GM20431 (cell line): ENCODE data around the gene UBE2I.
"Not testable (repeated sequence)": the region's sequence is repeated elsewhere in the genome, so short reads cannot be mapped to it uniquely, and the experiment has no call there.

Experiments used
- in situ Hi-C: fragments of 300-500 bp; cut with MseI, MboI; formaldehyde crosslinking; loops from one replicate; pipeline ENCODE4 v1.15.0; 2020; ENCODE audit warnings: low sequenced_read_pairs; ENCODE audit not compliant: unreplicated experiment

Gene UBE2I

DNA sequence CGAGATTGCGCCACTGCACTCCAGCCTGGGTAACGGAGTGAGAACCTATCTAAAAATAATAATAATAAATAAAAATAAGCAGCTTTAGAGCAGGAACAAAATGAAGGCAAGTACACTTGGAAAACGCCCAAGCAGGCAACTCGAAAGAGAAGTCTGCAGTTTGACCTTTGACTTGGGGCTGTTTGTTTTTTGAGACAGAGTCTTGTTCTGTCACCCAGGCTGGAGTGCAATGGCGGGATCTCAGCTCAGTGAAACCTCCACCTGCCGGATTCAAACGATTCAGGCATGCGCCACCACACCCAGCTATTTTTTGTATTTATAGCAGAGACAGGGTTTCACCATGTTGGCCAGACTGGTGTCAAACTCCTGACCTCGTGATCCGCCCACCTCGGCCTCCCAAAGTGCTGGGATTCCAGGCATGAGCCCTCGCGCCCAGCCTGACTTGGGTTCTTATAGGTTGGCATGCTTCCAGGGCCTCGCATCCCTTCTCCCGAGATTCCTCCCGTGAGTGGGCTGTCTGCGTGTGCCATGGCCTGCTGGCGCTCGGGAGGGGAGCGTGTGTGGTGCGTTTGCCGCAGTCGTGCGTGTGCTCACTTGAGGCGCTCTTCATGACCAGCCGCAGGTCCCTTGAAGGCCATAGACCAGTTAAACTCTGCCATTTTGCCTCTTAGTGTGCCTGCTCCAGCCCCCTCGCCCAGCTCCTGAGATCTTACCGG, 18.4 kb upstream of the UBE2I start:
- in situ Hi-C loops: no loop called here

DNA sequence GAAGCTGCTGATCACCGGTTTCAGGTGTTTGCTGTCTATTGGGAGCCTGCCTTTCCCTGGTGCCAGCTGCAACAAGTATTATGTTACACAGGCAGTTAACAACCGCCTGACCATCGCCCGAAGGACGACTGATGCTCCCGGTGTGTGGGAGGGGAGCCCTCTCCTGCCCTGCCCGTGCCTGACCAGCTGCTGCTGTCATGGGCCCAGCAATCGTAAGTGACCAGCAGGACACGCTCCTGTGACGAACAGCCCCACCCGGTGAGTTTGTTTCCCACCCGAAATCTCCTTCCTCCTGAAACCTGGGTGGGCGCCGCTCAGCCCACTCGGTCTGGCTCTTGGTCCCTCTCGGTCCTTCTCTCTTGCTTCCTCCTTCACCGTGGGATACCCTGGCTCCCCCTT, 17.9 kb upstream of the UBE2I start:
- in situ Hi-C loops: no loop called here

DNA sequence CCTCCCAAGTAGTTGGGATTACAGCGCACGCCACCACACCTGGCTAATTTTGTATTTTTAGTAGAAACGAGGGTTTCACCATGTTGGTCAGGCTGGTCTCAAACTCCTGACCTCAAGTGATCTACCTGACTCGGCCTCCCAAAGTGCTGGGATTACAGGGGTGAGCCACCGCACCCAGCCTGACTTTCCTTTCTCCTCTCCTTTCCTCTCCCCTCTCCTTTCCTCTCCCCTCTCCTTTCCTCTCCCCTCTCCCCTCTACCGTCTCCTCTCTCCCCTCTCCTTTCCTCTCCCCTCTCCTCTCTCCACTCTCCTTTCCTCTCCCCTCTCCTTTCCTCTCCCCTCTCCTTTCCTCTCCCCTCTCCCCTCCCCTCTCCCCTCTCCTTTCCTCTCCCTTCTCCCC, 17.2 kb upstream of the UBE2I start:
- in situ Hi-C loops: not testable (repeated sequence)

DNA sequence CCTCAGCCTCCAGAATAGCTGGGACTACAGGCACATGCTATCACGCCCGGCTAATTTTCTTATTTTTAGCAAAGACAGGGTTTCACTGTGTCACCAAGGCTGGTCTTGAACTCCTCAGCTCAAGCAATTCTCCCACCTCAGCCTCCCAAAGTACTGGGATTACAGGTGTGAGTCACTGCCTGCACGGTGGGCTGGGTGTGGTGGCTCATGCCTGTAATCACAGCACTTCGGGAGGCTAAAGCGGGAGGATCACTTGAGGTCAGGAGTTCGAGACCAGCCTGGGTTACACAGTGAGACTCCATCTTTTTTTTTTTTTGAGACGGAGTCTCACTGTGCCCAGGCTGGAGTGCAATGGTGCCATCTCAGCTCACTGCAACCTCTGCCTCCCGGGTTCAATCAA, 16.6 kb upstream of the UBE2I start:
- in situ Hi-C loops: not testable (repeated sequence)

DNA sequence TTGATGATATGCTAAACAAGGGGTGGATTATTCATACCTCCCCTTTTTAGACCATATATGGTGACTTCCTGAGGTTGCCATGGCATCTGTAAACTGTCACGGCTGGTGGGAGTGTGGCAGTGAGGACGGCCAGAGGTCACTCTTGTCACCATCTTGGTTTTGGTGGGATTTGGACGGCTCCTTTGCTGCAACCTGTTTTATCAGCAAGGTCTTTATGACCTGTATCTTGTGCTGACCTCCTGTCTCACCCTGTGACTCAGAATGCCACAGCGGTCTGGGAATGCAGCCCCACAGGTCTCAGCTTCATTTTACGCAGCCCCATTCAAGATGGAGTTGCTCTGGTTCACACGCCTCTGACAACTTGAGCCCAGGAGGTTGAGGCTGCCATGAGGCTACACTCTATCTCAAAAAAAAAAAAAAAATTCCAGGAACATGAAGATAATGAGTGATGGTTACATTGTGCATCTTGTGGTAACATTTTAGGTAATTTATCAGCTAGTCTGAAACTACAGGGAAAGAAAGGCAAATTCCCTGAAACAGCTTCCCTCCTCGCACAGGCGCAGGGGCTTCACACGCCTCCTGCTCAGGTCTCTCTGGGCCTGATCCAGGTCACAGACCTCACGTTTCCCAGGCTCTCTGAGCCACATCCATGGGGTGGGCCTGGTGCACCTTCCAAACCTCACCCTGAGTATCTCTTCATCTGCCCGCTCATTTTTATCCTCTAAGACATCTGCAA, 15.3 kb upstream of the UBE2I start:
- in situ Hi-C loops: no loop called here

DNA sequence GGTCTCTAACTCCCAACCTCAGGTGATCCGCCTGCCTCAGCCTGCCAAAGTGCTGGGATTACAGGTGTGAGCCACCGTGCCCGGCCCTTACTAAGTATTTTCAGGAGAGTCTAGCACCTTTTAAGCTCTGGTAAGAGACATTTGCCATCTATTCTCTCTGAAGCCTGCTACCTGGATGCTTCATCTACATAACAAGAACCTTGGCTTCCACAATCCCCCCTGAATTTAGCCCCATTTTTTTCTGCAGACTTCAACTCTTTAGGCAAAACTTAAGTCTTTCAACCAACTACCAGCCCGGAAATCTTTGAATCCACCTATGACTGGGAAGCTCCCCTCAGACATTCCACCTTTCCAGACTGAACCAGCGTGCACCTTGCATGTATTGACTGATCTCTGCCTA, 14.0 kb upstream of the UBE2I start:
- in situ Hi-C loops: no loop called here

DNA sequence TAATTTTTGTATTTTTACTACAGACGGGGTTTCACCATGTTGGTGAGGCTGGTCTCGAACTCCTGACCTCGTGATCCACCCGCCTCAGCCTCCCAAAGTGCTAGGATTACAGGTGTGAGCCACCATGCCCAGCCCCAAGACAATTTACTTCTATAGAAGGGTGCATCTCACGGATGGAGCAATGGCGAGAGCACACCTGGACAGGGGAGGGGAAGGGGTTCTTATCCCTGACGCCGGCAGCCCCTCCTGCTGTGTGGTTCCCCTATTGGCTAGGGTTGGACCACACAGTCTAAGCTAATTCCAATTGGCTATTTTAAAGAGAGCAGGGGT, 12.8 kb upstream of the UBE2I start:
- in situ Hi-C loops: not testable (repeated sequence)

DNA sequence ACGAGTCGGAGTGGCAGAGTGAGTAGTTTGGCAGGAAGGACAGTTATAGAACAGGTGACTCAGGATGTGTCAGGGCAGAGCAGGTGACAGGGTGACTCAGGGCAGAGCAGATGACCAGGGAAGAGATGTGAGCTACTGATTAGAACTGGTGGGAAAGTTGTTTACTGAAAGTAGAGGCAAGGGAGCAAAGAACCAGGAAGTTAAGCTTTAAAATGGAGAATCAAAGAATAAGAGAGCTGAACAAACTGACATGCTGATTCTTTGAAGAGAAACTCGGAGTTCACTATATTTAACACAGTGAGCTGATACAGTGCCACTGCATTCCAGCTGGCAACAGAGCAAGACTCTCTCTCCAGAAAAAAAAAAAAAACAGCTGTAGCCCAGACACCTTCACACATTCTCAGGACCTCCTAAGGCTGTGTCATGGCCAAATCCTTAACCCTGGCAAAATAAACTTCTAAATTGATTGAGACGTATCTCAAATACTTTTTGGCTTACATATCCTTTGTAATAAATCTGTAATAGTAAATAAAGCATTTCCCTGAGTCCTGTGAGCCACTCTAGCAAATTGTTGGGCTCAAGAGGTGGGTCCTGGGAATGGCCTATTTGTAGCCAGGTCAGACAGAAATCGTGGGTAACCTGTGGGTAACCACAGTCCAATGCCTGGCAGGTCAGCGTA, 12.3 kb upstream of the UBE2I start:
- in situ Hi-C loops: no loop called here

DNA sequence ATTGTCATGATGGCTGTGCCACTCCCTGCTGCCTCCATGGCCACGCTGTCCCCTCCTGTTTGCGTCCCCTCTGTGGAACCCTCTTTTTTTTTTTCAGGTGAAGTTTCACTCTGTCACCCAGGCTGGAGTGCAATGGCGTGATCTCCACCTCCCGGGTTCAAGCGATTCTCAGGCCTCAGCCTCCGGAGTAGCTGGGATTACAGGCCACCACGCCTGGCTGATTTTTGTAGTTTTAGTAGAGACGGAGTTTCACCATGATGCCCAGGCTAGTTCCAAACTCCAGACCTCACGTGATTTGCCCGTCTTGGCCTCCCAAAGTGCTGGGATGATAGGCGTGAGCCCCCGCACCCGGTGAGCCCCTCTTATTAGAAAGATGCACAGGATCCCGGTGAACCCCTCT, 11.0 kb upstream of the UBE2I start:
- in situ Hi-C loops: no loop called here

DNA sequence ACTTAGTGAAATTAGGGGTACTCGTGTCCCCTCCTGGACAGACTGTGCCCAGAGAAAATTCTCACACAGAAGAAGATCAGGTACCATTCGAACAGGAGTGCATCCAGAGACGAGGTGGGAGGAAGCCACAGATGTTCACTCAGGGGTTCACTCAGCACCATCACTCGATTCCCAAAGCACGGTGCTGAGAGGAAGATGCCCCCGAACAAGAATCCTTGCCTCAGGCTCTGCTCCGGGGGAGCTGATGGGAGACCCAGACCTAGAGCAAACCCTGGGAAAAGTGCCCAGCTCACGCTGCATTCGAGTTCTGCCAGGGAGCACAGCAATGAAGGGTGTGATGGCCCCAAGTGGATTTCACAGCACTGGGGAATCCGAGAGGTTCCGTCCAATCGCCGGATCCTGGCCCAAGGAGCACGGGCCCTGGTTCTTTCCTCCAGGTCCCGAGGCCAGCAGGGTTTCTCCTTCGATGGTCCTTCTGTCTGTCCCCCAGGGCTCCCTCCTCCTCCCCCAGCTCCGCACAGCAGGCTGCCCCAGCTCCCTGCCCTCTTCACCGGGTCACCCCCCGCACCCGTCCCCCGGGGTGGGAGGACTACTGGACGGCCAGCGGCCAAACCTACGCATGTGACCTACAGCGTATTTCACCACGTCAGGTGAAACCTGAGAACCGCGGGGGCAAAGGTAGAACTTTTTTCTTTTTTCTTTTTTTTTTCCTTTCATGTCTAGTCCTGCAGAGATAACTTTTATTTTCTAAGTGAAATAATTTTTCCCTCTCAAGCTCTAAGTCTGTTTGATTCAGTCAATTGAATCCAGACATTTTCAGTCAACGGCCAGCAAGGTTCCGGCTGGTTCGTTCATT, 10.2 kb upstream of the UBE2I start:
- in situ Hi-C loops: no loop called here

DNA sequence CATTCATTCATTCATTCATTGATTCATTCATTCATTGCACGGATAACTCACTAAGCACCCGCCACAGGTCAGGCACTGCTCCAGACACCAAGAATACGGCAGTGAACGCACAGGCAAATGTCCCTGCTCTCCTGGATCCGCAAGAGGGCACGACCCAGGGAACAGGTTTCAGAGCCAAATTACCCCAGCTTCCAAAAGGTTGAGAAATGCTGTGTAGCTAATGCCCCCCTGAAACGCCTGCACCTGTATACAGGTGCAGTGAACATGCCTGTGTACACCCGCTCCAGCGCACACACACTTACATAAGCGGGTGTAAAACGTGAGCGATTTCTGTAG, 9.6 kb upstream of the UBE2I start:
- in situ Hi-C loops: no loop called here

DNA sequence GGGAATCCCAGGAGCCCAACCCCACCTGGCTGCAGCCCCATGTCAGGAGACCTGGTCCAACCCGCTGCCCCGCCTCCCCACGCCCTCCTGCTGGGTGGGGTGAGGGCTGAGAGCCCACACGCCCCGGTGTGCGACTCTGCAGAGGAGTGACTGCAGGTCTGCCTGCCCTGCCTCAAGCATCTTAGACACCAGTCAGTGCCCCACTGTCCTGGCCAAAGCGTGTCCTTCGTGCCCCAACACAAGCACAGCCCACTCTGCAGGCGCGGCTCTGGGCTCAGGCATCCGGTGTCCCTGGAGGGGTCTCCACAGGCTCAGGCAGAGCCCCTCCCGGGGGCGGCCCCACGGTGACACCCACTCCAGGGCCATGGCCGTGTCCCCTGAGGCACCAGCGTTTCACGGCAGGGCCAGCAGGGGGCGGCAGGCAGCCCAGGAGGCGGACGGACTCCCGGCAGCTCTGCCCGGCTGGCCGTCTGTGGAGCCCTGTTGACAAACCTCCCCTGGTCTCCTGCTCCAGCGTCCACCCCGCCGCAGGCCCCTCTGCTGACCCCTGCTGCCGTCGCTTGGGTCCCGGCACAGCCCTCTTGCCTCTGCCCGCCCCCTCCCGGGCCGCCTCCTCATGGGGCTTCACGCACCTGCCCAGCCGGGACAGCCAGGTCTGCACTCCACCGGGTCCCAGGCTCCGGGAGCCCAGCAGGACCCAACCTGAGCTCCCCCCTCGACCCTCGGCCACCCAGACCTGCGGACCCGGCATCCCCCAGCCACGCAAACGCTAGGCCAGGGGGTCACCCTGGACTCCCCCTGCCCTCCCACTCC, 8.6 kb upstream of the UBE2I start:
- in situ Hi-C loops: no loop called here

DNA sequence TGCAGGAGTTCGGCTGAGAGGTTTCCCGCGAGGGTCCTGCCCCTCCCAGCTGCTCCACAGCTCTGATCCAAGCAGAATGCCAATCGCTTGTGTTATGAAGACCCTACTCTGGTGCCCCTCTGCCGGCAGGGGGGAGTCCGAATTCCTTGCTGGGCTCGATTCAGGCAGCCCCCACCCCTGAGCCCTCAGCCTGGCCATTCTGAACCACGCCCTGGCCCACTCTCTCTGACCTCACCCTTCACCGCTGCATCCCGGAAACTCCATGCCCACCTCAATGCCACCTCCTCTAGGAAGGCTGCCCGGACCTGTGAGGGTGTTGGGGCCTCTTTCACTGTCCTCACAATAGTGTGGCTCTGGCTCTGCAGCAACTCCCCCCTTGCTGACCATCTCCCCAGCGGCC, 7.9 kb upstream of the UBE2I start:
- in situ Hi-C loops: no loop called here

DNA sequence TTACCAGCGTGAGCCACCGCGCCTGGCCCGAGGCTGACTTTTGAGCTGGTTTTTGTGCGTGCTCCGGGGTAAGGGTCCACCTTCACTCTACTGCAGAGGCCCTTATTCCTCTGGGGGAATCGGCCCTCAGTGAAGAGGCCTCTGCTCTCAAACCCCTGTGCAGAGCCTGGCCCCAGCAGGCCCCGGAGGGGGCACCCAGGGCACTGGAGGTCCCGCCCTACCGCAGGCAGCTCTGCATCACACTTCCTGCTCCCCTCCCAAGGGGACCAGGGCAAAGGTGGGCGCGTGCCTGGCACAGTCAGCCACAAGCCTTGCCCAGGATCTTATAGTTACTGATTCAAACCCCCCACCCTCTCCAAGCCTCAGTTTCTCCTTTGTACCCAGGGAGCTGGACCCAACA, 3.6 kb upstream of the UBE2I start:
- in situ Hi-C loops: no loop called here

DNA sequence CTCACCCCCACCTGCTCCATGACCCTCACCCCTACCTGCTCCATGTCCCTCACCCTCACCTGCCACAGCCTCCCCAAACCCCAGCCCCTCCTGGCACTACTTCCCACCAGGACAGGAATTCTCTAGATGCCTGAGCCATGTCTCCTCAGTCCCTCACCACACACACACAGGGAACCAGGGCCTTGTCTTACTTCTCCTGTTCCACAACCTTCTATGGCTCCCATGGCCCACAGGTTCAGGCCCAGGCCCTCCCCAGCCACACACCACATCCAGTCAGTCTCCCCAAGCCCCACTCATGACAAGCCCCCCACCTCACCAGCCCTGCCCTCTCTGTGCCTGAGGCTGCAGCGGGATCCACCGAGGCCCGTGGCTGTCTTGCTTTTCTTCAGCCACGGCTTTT, 3.1 kb upstream of the UBE2I start:
- in situ Hi-C loops: no loop called here

DNA sequence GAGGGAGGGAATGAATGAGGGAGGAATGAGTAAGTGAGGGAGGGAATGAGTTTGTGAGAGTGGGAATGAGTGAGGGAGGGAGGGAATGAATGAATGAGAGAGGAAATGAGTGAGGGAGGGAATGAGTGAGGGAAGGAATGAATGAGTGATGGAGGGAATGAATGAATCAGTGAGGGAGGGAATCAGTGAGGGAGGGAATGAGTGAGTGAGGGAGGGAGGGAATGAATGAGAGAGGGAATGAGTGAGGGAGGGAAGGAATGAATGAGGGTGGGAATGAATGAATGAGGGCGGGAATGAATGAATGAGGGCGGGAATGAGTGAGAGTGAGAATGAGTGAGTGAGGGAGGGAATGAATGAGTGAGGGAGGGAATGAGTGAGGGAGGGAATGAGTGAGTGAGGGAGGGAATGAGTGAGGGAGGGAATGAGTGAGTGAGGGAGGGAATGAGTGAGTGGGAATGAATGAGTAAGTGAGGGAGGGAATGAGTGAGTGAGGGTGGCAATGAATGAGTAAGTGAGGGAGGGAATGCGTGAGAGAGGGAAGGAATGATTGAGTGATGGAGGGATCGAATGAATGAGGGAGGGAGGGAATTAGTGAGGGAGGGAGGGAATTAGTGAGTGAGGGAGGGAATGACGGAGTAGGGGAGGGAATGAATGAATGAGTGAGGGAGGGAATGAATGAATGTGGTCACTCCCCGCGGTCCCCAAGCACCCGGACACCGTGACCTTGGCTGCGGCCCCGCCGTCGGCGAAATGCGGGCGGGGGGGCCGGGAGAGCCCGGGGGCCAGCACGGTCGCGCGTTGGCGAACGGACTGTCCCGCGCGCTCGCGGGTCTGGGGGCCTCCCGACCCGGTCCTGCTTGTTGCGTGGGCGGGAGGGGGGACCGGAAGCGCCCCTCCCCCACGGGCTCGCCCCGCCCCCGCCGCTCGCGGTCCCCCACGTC, 1.1 kb upstream of the UBE2I start:
- in situ Hi-C loops: no loop called here

DNA sequence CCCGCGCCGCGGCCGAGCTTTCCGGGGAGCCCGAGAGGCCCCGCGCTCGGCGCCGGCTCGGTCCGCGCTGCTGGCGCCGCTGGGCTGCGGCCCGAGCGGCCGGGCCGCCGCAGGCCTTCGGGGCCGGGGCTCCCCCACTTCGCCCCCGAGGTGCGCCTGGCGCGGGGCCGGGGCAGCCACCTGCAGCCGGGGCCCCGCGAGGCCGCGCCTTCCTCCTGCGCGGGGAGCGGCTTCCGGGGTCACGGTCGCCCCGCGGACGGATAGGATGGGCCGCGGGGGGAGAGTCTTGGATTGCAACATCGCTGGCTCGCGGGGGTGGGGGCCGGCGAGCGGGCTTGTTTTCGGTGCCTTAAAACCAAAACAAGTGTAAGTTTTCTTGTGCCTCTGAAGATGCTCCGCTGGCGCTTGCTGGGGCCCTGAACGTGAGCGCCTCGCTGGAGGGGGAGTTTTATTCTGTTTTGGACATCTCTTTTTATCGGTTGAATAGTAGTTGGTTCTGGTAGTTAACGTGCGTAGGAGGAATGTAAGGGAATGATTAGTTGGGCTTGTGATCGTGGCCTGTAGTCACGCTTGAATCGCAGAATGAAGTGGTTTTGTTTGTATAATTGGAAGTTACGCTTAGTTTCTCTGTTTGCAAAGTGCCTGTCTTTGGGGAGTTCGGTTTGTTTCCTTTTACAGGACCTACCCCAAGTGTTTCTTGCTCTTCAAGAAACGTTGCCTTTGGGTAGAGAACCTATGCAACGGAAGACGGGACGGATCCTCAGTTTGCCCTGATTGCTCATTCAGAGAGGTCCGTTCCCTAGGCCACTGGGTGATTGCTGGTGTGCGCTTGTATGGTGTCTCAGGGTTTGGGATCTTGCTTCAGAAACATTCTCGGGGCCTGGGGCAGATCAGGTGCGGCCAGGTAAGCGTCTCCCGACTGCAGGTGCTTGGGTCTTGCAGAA, 724 bp downstream of the UBE2I start:
- in situ Hi-C loops: no loop called here

DNA sequence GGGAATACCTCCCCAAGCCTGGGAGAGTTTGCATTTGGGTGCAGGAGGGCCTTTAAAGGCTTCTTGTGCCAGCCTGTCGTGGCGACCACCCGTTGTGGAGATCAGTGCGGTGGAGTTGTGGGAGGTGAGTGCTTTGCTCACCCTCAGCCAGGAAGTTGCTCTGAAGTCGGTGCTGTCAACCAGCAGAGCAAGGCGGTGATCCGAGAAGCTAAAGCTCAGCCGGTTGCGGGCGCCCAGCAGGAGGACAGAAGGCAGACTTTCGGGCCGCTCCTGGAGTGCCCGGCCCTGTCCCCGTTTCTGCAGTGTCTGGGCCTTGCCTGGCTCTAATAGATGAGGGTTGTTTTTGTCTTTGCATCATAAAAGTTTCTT, 1.4 kb downstream of the UBE2I start:
- in situ Hi-C loops: no loop called here
